K562 (cell line): Measurements from ENCODE around the gene ZC3H18.

Experiments used
- BRF2 ChIP-seq: IDR thresholded peaks from 3 replicates; pipeline ENCODE4 v1.6.1; 2011; ENCODE audit warnings: borderline replicate concordance, mild to moderate bottlenecking; ENCODE audit not compliant: insufficient read length, insufficient read depth
- E2F3 ChIP-seq: fragments of 250-450 bp; sonication (Bioruptor Pico); IDR thresholded peaks from 2 replicates; pipeline ENCODE4 v1.4.0; 2020; ENCODE audit warnings: mild to moderate bottlenecking
- FOXA3 ChIP-seq, 2 experiments: fragments of 450-650 bp in 1 of 2; sonication (generic) in 1 of 2; formaldehyde crosslinking; IDR thresholded peaks in 1 of 2; conservative IDR thresholded peaks in 1 of 2; 2 replicates each; pipeline versions ENCODE4 v1.4.0 to v1.8.0; 2020 to 2022; ENCODE audit warnings: mild to moderate bottlenecking in 2 of 2, missing genetic modification reagents in 1 of 2
- FOXJ3 ChIP-seq: sonication (generic); formaldehyde crosslinking; IDR thresholded peaks from 2 replicates; pipeline ENCODE4 v1.4.0; 2020; ENCODE audit warnings: mild to moderate bottlenecking, missing genetic modification reagents
- MAFK ChIP-seq: IDR thresholded peaks from 2 replicates; pipeline ENCODE4 v1.6.1; 2011; ENCODE audit warnings: low read length, improper control_type of control experiment
- SMARCA4 ChIP-seq: fragments of 450-650 bp; IDR thresholded peaks from 2 replicates; pipeline ENCODE4 v1.6.1; 2016
- TAF1 ChIP-seq: IDR thresholded peaks from 2 replicates; pipeline ENCODE4 v1.6.1; 2011; ENCODE audit warnings: mild to moderate bottlenecking, low read length, moderate library complexity; ENCODE audit not compliant: insufficient read depth, control insufficient read depth, severe bottlenecking; ENCODE audit errors: extremely low read depth
- TFAP4 ChIP-seq: sonication (generic); formaldehyde crosslinking; IDR thresholded peaks from 2 replicates; pipeline ENCODE4 v1.8.0; 2022; ENCODE audit warnings: missing genetic modification reagents, mild to moderate bottlenecking, moderate library complexity, borderline replicate concordance
- ZNF140 ChIP-seq: fragments of 250-450 bp; sonication (Bioruptor Pico); IDR thresholded peaks from 2 replicates; pipeline ENCODE4 v1.8.0; 2021; ENCODE audit warnings: moderate library complexity, mild to moderate bottlenecking, inconsistent platforms

- TF ChIP-seq FOXJ3 (CRISPR knock-in tag) (no peak), FOXA3 (CRISPR knock-in tag; conservative IDR thresholded peaks at IDR 0.05 in 1 of 2, IDR thresholded peaks at IDR 0.05 in 1 of 2) (no peak), TFAP4 (CRISPR knock-in tag) (no peak), E2F3 (CRISPR knock-in tag) (no peak), ZNF140 (CRISPR knock-in tag) (no peak), SMARCA4 (no peak), BRF2 (no peak), TAF1 (no peak), MAFK (no peak)
These were observed 25.7 kb downstream of the ZC3H18 start for GRCh38 chr16:88595921-88596320.
